NCI-H1092 treated with DMSO at 0.1 percent for 48 hours (cell line): ENCODE results near the gene GULP1.
"Not testable (repeated sequence)": the region's sequence is repeated elsewhere in the genome, so short reads cannot be mapped to it uniquely, and the experiment has no call there.

Source experiments
- DNase-seq: peaks from one replicate; lab custom pipeline; 2025; lab: John Stamatoyannopoulos, UW

The GULP1 gene

GRCh38 chr2:188416367-188416766, 124.7 kb downstream of the GULP1 start:
- DNase-seq = no peak

- no peak for DNase-seq
These were observed 131.1 kb downstream of the GULP1 start for GRCh38 chr2:188422726-188423125.

- no peak for DNase-seq
These were observed 133.6 kb downstream of the GULP1 start for GRCh38 chr2:188425266-188425665.

- no peak for DNase-seq
These were observed 134.4 kb downstream of the GULP1 start for GRCh38 chr2:188426121-188426520.

- no peak for DNase-seq
These were observed 139.0 kb downstream of the GULP1 start for GRCh38 chr2:188430705-188431104.

- DNase-seq = no peak
These were observed 142.3 kb downstream of the GULP1 start for GRCh38 chr2:188434018-188434417.

- DNase-seq = no peak
These were observed 143.4 kb downstream of the GULP1 start for GRCh38 chr2:188435115-188435514.

- no peak for DNase-seq
These were observed 145.9 kb downstream of the GULP1 start for GRCh38 chr2:188437537-188437936.

GRCh38 chr2:188439986-188440385, 148.3 kb downstream of the GULP1 start:
- DNase-seq = no peak

- DNase-seq = no peak
These were observed 149.2 kb downstream of the GULP1 start for GRCh38 chr2:188440849-188441248.

GRCh38 chr2:188441288-188441947, 149.7 kb downstream of the GULP1 start:
- no peak for DNase-seq

GRCh38 chr2:188443207-188443606, 151.5 kb downstream of the GULP1 start:
- DNase-seq = no peak

GRCh38 chr2:188444106-188444835, 152.6 kb downstream of the GULP1 start:
- no peak for DNase-seq

GRCh38 chr2:188449561-188449960, 157.9 kb downstream of the GULP1 start:
- DNase-seq = no peak

GRCh38 chr2:188449971-188450370, 158.3 kb downstream of the GULP1 start:
- DNase-seq = no peak

- no peak for DNase-seq
These were observed 159.2 kb downstream of the GULP1 start for GRCh38 chr2:188450732-188451483.

- DNase-seq = no peak
These were observed 160.4 kb downstream of the GULP1 start for GRCh38 chr2:188452084-188452483.

- no peak for DNase-seq
These were observed 164.6 kb downstream of the GULP1 start for GRCh38 chr2:188456114-188456909.

GRCh38 chr2:188459061-188459460, 167.4 kb downstream of the GULP1 start:
- DNase-seq = no peak

- not testable (repeated sequence) for DNase-seq
These were observed 174.4 kb downstream of the GULP1 start for GRCh38 chr2:188466078-188466477.

- DNase-seq = no peak
These were observed 175.1 kb downstream of the GULP1 start for GRCh38 chr2:188466761-188467160.

GRCh38 chr2:188471166-188471565, 179.5 kb downstream of the GULP1 start:
- DNase-seq = no peak
